DND-41 (cell line): Measurements from ENCODE around the gene AP2B1.

Experiments used
- ATAC-seq: fragments of 200-7000 bp; cut with Tn5 transposase; 3 replicates; pipeline ENCODE4 v1.9.1; 2021; ENCODE audit warnings: low read depth; ENCODE audit not compliant: insufficient read depth
- DNase-seq: peaks from one replicate; pipeline ENCODE4 v3.0.0-alpha.2; 2020
- H2AFZ ChIP-seq: 2 replicates; pipeline ENCODE4 v1.6.0; 2012; ENCODE audit warnings: low read depth, low read length
- H3K27ac ChIP-seq: 2 replicates; pipeline ENCODE4 v1.5.1; 2012; ENCODE audit warnings: low read length, inconsistent platforms
- H3K27me3 ChIP-seq: fragments of 200-600 bp; sonication (generic); 2 replicates; pipeline ENCODE4 v1.6.0; 2012; ENCODE audit warnings: low read length, mild to moderate bottlenecking, inconsistent platforms; ENCODE audit not compliant: insufficient read depth, poor library complexity
- H3K36me3 ChIP-seq: 2 replicates; pipeline ENCODE4 v1.5.1; 2012; ENCODE audit warnings: low read length, inconsistent platforms; ENCODE audit not compliant: insufficient read depth
- H3K4me1 ChIP-seq: 2 replicates; pipeline ENCODE4 v1.5.1; 2012; ENCODE audit warnings: mild to moderate bottlenecking, low read length; ENCODE audit not compliant: insufficient read depth
- H3K4me2 ChIP-seq: 2 replicates; pipeline ENCODE4 v1.6.0; 2012; ENCODE audit warnings: mild to moderate bottlenecking, moderate library complexity, low read length, inconsistent platforms; ENCODE audit not compliant: insufficient read depth
- H3K4me3 ChIP-seq, 2 experiments: fragments of 200-600 bp in 1 of 2; shearing (Covaris generic) in 1 of 2; 2 replicates each; pipeline ENCODE4 v1.5.1; 2012 to 2016; ENCODE audit warnings: inconsistent platforms in 2 of 2, low read length in 2 of 2, mild to moderate bottlenecking in 2 of 2, low read depth in 1 of 2, moderate library complexity in 1 of 2
- H3K79me2 ChIP-seq: 2 replicates; pipeline ENCODE4 v1.6.0; 2012; ENCODE audit warnings: low read length, inconsistent platforms; ENCODE audit not compliant: insufficient read depth
- H3K9ac ChIP-seq: 2 replicates; pipeline ENCODE4 v1.6.0; 2012; ENCODE audit warnings: low read depth, mild to moderate bottlenecking, inconsistent platforms, low read length, moderate library complexity
- H3K9me3 ChIP-seq: 2 replicates; pipeline ENCODE4 v1.5.1; 2012; ENCODE audit warnings: low read length, moderate library complexity, mild to moderate bottlenecking, inconsistent platforms; ENCODE audit not compliant: insufficient read depth, severe bottlenecking
- H4K20me1 ChIP-seq: 2 replicates; pipeline ENCODE4 v1.6.0; 2012; ENCODE audit warnings: low read length; ENCODE audit not compliant: insufficient read depth
- CTCF ChIP-seq: IDR thresholded peaks from 2 replicates; pipeline ENCODE4 v1.5.1; 2012; ENCODE audit warnings: borderline replicate concordance, low read length, moderate library complexity, mild to moderate bottlenecking; ENCODE audit not compliant: poor library complexity, severe bottlenecking; ENCODE audit errors: extremely low read depth
- EZH2 ChIP-seq: IDR thresholded peaks from 3 replicates; pipeline ENCODE4 v1.6.1; 2012; ENCODE audit warnings: borderline replicate concordance, low read depth, mild to moderate bottlenecking, moderate library complexity, low read length, inconsistent platforms; ENCODE audit not compliant: severe bottlenecking

The AP2B1 gene

DNA sequence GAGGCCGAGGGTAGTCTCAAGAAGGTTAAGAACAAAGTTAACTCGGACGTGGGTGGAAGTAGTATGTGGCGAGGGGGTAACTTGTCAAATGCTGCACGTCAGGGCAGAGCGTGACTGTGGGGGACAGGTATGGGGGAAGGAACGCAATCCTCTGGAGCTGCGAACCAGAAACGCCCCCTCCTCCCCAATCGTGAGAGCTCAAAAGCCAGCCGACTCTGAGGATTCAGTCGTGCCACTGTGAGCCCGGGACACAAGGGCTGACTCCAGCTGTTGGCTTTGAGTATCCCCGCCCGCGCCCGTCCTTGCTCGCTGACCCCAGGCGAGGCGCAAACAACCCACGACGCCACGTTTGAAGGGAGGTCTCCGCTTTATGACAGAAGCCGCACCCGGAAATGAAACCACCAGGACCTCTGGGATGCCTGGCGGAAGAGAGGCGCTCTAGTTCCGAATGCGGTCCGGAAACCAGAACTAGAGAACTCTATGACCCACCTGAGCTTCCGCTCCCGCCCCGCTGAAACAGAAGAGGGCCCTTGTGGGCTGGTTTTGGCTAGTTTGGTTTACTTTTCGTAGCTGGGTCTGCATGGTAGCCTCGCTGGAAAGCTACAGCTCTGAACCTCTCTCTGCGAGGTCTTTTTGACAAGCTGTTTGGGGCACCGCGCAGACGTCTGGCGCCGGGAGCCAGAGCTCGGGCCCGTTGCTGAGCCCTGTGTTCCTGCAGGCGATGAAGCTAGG, 8.8 kb upstream of the AP2B1 start, which contains the start of gene PEX12:
PEX12 (minus strand) TSS at position 375 of the 732 bp plus-strand sequence. CDS start 550 bp downstream, outside the sequence.
- TF ChIP-seq CTCF (peak; percentile 24), EZH2 (no peak)
- Histone ChIP-seq H3K79me2 (peaks cover 17% of the 10 kb centered on the region), H2AFZ (peak within 1 kb of the TSS; percentile 88), H3K27me3 (no peaks in the 10 kb centered on the region), H4K20me1 (no peaks in the 10 kb centered on the region; the same call in 1 of the 2 replicates), H3K9me3 (no peaks in the 10 kb centered on the region), H3K4me3 (peak within 1 kb of the TSS; percentile 63 to 77), H3K9ac (peak within 1 kb of the TSS; percentile 82), H3K4me1 (peaks cover 31% of the 10 kb centered on the region), H3K4me2 (peak within 1 kb of the TSS; percentile 81), H3K27ac (peak within 1 kb of the TSS; percentile 84), H3K36me3 (peaks cover 23% of the 10 kb centered on the region; the same call in 1 of the 2 replicates)
- DNase-seq (peak; percentile 92), ATAC-seq (peak; percentile 96)

DNA sequence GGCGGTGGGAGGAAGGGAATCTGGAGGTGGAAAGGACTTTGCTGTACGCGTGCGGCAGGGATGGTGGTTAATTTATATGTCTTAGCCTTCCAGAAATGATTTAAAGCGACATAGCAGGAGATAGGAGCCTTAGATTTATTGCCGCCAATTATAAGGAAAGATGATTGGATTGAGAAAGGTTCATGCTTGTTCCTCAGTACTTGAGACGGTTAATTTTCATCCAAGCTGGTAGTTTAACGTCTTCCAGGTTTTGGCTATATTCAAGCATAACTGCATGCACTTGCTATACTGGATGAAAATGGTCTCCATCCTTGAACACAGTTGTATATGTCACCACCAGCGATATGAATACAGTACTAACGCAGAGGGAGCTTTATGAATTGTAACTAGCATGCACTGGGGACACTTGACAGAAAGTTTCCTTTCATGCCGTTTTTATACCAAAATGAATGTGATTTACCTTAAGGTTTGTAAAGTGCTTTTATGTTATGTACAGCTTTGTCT, 8.1 kb upstream of the AP2B1 start:
- peaks cover 16% of the 10 kb centered on the region; the same call in 1 of the 2 replicates for H3K36me3 ChIP-seq
- H3K9me3 ChIP-seq, result no peaks in the 10 kb centered on the region
- H3K79me2 ChIP-seq, result peaks cover 17% of the 10 kb centered on the region
- peak overlapping the region; percentile 63 to 77 for H3K4me3 ChIP-seq
- TF ChIP-seq CTCF (no peak), EZH2 (no peak)
- H2AFZ ChIP-seq, result peak overlapping the region; percentile 88
- peaks cover 31% of the 10 kb centered on the region for H3K4me1 ChIP-seq
- ATAC-seq (no peak), DNase-seq (no peak)
- peak overlapping the region; percentile 81 for H3K4me2 ChIP-seq
- H3K27ac ChIP-seq, result peak overlapping the region; percentile 84
- peak overlapping the region; percentile 82 for H3K9ac ChIP-seq
- H3K27me3 ChIP-seq, result no peaks in the 10 kb centered on the region
- no peaks in the 10 kb centered on the region for H4K20me1 ChIP-seq

- DNase-seq (no peak), ATAC-seq (no peak)
- no peak overlapping the region for H3K4me3 ChIP-seq
- TF ChIP-seq EZH2, result no peak
- no peak for TF ChIP-seq CTCF
- H3K4me1 ChIP-seq, result peaks cover 33% of the 10 kb centered on the region
- H2AFZ ChIP-seq, result no peak overlapping the region
- H3K36me3 ChIP-seq, result peaks cover 3% of the 10 kb centered on the region; the same call in 1 of the 2 replicates
- H3K27ac ChIP-seq, result no peak overlapping the region
- peaks cover 23% of the 10 kb centered on the region for H3K79me2 ChIP-seq
- no peaks in the 10 kb centered on the region for H3K9me3 ChIP-seq
- no peak overlapping the region for H3K9ac ChIP-seq
- no peak overlapping the region for H3K4me2 ChIP-seq
- no peaks in the 10 kb centered on the region for H3K27me3 ChIP-seq
- H4K20me1 ChIP-seq, result no peaks in the 10 kb centered on the region
Measured at GRCh38 chr17:35584061-35584460, 3.1 kb upstream of the AP2B1 start.
